Keratinocyte (primary cell): ENCODE results near the gene CCNB3. TPM values are rescaled to one million over a fixed set of nuclear protein-coding genes. Genes with fewer than 3 reads are reported as not detected.

Experiments used
- DNase-seq: peaks from one replicate; pipeline ENCODE4 v3.0.0-alpha.2; 2011; ENCODE audit warnings: low read depth, missing footprints, low spot score
- FAIRE-seq: peaks from 2 replicates; lab custom pipeline; 2011; peaks lifted over from hg19 to GRCh38; lab: Jason Lieb, UNC
- H2AFZ ChIP-seq: 2 replicates; pipeline ENCODE4 v1.6.0; 2012; ENCODE audit warnings: low read length, control low read depth, inconsistent platforms; ENCODE audit not compliant: control insufficient read depth
- H3K27ac ChIP-seq: 2 replicates; pipeline ENCODE4 v1.5.1; 2011; ENCODE audit warnings: low read length; ENCODE audit not compliant: control insufficient read depth, insufficient read depth
- H3K27me3 ChIP-seq: 3 replicates; pipeline ENCODE4 v1.6.0; 2011; ENCODE audit warnings: low read length; ENCODE audit not compliant: control insufficient read depth, insufficient read depth; ENCODE audit errors: extremely low read depth
- H3K36me3 ChIP-seq, 2 experiments: 2 replicates in 1 of 2; 3 replicates in 1 of 2; pipeline ENCODE4 v1.5.1; 2011; ENCODE audit warnings: low read length in 2 of 2, mild to moderate bottlenecking in 1 of 2; ENCODE audit not compliant: control insufficient read depth in 2 of 2, insufficient read depth in 2 of 2; ENCODE audit errors: extremely low read depth in 1 of 2
- H3K4me1 ChIP-seq: 3 replicates; pipeline ENCODE4 v1.5.1; 2011; ENCODE audit warnings: low read length; ENCODE audit not compliant: control insufficient read depth, insufficient read depth; ENCODE audit errors: extremely low read depth
- H3K4me2 ChIP-seq: 3 replicates; pipeline ENCODE4 v1.6.0; 2011; ENCODE audit warnings: low read depth, low read length; ENCODE audit not compliant: control insufficient read depth, insufficient read depth; ENCODE audit errors: extremely low read depth
- H3K4me3 ChIP-seq, 3 experiments: fragments of 200-600 bp in 1 of 3; sonication (generic) in 1 of 3; 2 replicates in 2 of 3; 3 replicates in 1 of 3; pipeline ENCODE4 v1.5.1; 2011 to 2016; ENCODE audit warnings: low read length in 3 of 3, mild to moderate bottlenecking in 3 of 3, control low read depth in 2 of 3, inconsistent platforms in 1 of 3, low read depth in 1 of 3, mixed read lengths in 1 of 3, mixed run types in 1 of 3, moderate library complexity in 1 of 3; ENCODE audit not compliant: control insufficient read depth in 2 of 3, insufficient read depth in 2 of 3; ENCODE audit errors: extremely low read depth in 1 of 3
- H3K79me2 ChIP-seq: 2 replicates; pipeline ENCODE4 v1.6.0; 2012; ENCODE audit warnings: low read length; ENCODE audit not compliant: control insufficient read depth, insufficient read depth
- H3K9ac ChIP-seq: 3 replicates; pipeline ENCODE4 v1.6.0; 2011; ENCODE audit warnings: low read length; ENCODE audit not compliant: control insufficient read depth, insufficient read depth; ENCODE audit errors: extremely low read depth
- H3K9me1 ChIP-seq: 3 replicates; pipeline ENCODE4 v1.6.0; 2011; ENCODE audit warnings: low read length; ENCODE audit not compliant: control insufficient read depth, insufficient read depth; ENCODE audit errors: extremely low read depth
- H3K9me3 ChIP-seq: 2 replicates; pipeline ENCODE4 v1.5.1; 2012; ENCODE audit warnings: low read depth, low read length; ENCODE audit not compliant: control insufficient read depth
- H4K20me1 ChIP-seq: 3 replicates; pipeline ENCODE4 v1.6.0; 2011; ENCODE audit warnings: low read length; ENCODE audit not compliant: control insufficient read depth, insufficient read depth; ENCODE audit errors: extremely low read depth
- EZH2 ChIP-seq: IDR thresholded peaks from one replicate; pipeline ENCODE4 v1.6.1; 2012; ENCODE audit warnings: inconsistent platforms, mild to moderate bottlenecking, low read length, moderate library complexity
- dilution Hi-C: fragments of 300-500 bp; cut with MboI; formaldehyde crosslinking; loops from one replicate; pipeline ENCODE4 v1.7.0; 2020; ENCODE audit warnings: low sequenced_read_pairs; ENCODE audit not compliant: extremely low pct_ligation_motif_present
- polyA plus RNA-seq, 5 experiments: library from polyadenylated mRNA; depleted of rRNA in 3 of 5; stranded (reverse) in 3 of 5; stranded (forward) in 1 of 5; unstranded in 1 of 5; fragments of >200 nt; gene quantifications; 1 replicate in 1 of 5; 2 replicates in 3 of 5; 3 replicates in 1 of 5; pipeline versions ENCODE4 v1.2.1 to v1.2.3, GENCODE V29; 2011 to 2012; ENCODE audit warnings: missing spikeins in 2 of 5, low read depth in 1 of 5, low replicate concordance in 1 of 5
- TF ChIP-seq, protein P1 (sequence below), 3 experiments: IDR thresholded peaks in 1 of 3; conservative IDR thresholded peaks in 1 of 3; optimal IDR thresholded peaks in 1 of 3; 2 replicates in 2 of 3; 3 replicates in 1 of 3; pipeline versions ENCODE3 to v1.5.1; 2011; ENCODE audit warnings: low read length in 3 of 3, mild to moderate bottlenecking in 3 of 3, moderate library complexity in 2 of 3, control low read depth in 1 of 3, inconsistent platforms in 1 of 3; ENCODE audit not compliant: insufficient read depth in 2 of 3; ENCODE audit errors: extremely low read depth in 1 of 3

The CCNB3 gene
- polyA plus RNA-seq, 1 donor (not counting 4 experiments of a cell fraction or from before 2014, with no cell fraction given) = 0.72 TPM

- H3K9me1 ChIP-seq = no peaks in the 10 kb centered on the region
- no peak overlapping the region for H3K27ac ChIP-seq
- H4K20me1 ChIP-seq = no peaks in the 10 kb centered on the region
- no peak overlapping the region for H3K9ac ChIP-seq
- TF ChIP-seq EZH2 = no peak
- TF ChIP-seq, protein P1, sequence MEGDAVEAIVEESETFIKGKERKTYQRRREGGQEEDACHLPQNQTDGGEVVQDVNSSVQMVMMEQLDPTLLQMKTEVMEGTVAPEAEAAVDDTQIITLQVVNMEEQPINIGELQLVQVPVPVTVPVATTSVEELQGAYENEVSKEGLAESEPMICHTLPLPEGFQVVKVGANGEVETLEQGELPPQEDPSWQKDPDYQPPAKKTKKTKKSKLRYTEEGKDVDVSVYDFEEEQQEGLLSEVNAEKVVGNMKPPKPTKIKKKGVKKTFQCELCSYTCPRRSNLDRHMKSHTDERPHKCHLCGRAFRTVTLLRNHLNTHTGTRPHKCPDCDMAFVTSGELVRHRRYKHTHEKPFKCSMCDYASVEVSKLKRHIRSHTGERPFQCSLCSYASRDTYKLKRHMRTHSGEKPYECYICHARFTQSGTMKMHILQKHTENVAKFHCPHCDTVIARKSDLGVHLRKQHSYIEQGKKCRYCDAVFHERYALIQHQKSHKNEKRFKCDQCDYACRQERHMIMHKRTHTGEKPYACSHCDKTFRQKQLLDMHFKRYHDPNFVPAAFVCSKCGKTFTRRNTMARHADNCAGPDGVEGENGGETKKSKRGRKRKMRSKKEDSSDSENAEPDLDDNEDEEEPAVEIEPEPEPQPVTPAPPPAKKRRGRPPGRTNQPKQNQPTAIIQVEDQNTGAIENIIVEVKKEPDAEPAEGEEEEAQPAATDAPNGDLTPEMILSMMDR (optimal IDR thresholded peaks at IDR 0.05 in 1 of 3, IDR thresholded peaks at IDR 0.05 in 1 of 3, conservative IDR thresholded peaks at IDR 0.05 in 1 of 3; ENCODE audit: extremely low read depth in 1 of 3, insufficient read depth in 2 of 3, low read length in 3 of 3) = no peak
- H3K4me1 ChIP-seq = no peaks in the 10 kb centered on the region
- no peak overlapping the region for H3K4me2 ChIP-seq
- no peak overlapping the region for H3K4me3 ChIP-seq
- no peaks in the 10 kb centered on the region for H3K27me3 ChIP-seq
- FAIRE-seq (no peak), DNase-seq (no peak)
- no peaks in the 10 kb centered on the region for H3K79me2 ChIP-seq
- H2AFZ ChIP-seq = no peak overlapping the region
- no peaks in the 10 kb centered on the region for H3K36me3 ChIP-seq
- H3K9me3 ChIP-seq = no peaks in the 10 kb centered on the region
- dilution Hi-C loops = no loop called here
These were observed 46.0 kb upstream of the CCNB3 start for GRCh38 chrX:50158593-50158992.

GRCh38 chrX:50161127-50161526 is 43.4 kb upstream of the CCNB3 start:
- H2AFZ ChIP-seq = no peak overlapping the region
- dilution Hi-C loops = no loop called here
- H3K27ac ChIP-seq = no peak overlapping the region
- no peaks in the 10 kb centered on the region for H3K36me3 ChIP-seq
- H3K9ac ChIP-seq = no peak overlapping the region
- no peak overlapping the region for H3K4me3 ChIP-seq
- H3K27me3 ChIP-seq = no peaks in the 10 kb centered on the region
- no peak overlapping the region for H3K4me2 ChIP-seq
- H4K20me1 ChIP-seq = no peaks in the 10 kb centered on the region
- no peaks in the 10 kb centered on the region for H3K79me2 ChIP-seq
- H3K9me3 ChIP-seq = no peaks in the 10 kb centered on the region
- TF ChIP-seq, protein P1 (optimal IDR thresholded peaks at IDR 0.05 in 1 of 3, IDR thresholded peaks at IDR 0.05 in 1 of 3, conservative IDR thresholded peaks at IDR 0.05 in 1 of 3; ENCODE audit: extremely low read depth in 1 of 3, insufficient read depth in 2 of 3, low read length in 3 of 3) = no peak
- TF ChIP-seq EZH2 = no peak
- FAIRE-seq = no peak
- no peaks in the 10 kb centered on the region for H3K9me1 ChIP-seq
- DNase-seq = no peak
- H3K4me1 ChIP-seq = no peaks in the 10 kb centered on the region
